Breast epithelium (tissue), 3 donors: ENCODE measurements around the gene RPS2.
"Not testable (repeated sequence)": the region's sequence is repeated elsewhere in the genome, so short reads cannot be mapped to it uniquely, and the experiment has no call there.

Experiments used
- POLR2A ChIP-seq: fragments of 450-650 bp; IDR thresholded peaks from one replicate; pipeline ENCODE4 v1.6.1; 2016; ENCODE audit warnings: antibody characterized with exemption, mild to moderate bottlenecking, moderate library complexity
- TF ChIP-seq, protein P1 (sequence below), 3 donors: fragments of 450-650 bp; IDR thresholded peaks; one replicate each; pipeline ENCODE4 v1.5.1; 2016 to 2017; ENCODE audit warnings: antibody characterized with exemption in 3 of 3, mild to moderate bottlenecking in 3 of 3, moderate library complexity in 3 of 3

DNA sequence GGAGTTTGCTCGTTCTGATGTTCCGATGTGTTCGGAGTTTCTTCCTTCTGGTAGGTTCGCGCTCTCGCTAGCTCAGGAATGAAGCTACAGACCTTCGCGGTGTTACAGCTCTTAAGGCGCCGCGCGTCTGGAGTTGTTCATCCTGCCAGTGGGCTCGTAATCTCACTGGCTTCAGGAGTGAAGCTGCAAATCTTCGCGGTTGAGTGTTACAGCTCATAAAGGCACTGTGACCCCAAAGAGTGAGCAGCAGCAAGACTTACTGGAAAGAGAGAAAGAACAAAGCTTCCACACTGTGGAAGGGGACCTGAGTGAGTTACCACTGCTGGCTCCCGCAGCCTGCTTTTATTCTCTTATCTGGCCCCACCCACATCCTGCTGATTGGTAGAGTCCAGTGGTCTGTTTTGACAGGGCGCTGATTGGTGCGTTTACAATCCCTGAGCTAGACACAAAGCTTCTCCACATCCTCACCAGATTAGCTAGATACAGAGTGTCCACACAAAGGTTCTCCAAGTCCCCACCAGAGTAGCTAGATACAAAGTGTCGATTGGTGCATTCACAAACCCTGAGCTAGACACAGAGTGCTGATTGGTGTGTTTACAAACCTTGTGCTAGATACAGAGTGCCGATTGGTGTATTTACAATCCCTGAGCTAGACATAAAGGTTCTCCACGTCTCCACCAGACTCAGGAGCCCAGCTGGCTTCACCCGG, 7.0 kb downstream of the RPS2 start:
- TF ChIP-seq POLR2A, result not testable (repeated sequence)
- TF ChIP-seq, protein P1, sequence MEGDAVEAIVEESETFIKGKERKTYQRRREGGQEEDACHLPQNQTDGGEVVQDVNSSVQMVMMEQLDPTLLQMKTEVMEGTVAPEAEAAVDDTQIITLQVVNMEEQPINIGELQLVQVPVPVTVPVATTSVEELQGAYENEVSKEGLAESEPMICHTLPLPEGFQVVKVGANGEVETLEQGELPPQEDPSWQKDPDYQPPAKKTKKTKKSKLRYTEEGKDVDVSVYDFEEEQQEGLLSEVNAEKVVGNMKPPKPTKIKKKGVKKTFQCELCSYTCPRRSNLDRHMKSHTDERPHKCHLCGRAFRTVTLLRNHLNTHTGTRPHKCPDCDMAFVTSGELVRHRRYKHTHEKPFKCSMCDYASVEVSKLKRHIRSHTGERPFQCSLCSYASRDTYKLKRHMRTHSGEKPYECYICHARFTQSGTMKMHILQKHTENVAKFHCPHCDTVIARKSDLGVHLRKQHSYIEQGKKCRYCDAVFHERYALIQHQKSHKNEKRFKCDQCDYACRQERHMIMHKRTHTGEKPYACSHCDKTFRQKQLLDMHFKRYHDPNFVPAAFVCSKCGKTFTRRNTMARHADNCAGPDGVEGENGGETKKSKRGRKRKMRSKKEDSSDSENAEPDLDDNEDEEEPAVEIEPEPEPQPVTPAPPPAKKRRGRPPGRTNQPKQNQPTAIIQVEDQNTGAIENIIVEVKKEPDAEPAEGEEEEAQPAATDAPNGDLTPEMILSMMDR (IDR thresholded peaks at IDR 0.05), result not testable (repeated sequence)
